A549 treated with ZK216348 at 1 μM for 4 hours (cell line): ENCODE measurements around the gene ZNF280C. TPM values are rescaled to one million over a fixed set of nuclear protein-coding genes. Genes with fewer than 3 reads are reported as not detected.

ENCODE experiments used
- total RNA-seq: library from RNA; stranded (reverse); fragments of 200-300 nt; extraction: Qiagen RNA extraction; gene quantifications from 5 replicates; pipeline ENCODE4 v1.2.3, GENCODE V29; 2022; ENCODE audit warnings: low read depth

ZNF280C gene, protein sequence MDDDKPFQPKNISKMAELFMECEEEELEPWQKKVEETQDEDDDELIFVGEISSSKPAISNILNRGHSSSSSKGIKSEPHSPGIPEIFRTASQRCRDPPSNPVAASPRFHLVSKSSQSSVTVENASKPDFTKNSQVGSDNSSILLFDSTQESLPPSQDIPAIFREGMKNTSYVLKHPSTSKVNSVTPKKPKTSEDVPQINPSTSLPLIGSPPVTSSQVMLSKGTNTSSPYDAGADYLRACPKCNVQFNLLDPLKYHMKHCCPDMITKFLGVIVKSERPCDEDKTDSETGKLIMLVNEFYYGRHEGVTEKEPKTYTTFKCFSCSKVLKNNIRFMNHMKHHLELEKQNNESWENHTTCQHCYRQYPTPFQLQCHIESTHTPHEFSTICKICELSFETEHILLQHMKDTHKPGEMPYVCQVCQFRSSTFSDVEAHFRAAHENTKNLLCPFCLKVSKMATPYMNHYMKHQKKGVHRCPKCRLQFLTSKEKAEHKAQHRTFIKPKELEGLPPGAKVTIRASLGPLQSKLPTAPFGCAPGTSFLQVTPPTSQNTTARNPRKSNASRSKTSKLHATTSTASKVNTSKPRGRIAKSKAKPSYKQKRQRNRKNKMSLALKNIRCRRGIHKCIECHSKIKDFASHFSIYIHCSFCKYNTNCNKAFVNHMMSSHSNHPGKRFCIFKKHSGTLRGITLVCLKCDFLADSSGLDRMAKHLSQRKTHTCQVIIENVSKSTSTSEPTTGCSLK
- total RNA-seq: 2.3 to 3.7 TPM (median 2.7 TPM) in 5 replicates

DNA sequence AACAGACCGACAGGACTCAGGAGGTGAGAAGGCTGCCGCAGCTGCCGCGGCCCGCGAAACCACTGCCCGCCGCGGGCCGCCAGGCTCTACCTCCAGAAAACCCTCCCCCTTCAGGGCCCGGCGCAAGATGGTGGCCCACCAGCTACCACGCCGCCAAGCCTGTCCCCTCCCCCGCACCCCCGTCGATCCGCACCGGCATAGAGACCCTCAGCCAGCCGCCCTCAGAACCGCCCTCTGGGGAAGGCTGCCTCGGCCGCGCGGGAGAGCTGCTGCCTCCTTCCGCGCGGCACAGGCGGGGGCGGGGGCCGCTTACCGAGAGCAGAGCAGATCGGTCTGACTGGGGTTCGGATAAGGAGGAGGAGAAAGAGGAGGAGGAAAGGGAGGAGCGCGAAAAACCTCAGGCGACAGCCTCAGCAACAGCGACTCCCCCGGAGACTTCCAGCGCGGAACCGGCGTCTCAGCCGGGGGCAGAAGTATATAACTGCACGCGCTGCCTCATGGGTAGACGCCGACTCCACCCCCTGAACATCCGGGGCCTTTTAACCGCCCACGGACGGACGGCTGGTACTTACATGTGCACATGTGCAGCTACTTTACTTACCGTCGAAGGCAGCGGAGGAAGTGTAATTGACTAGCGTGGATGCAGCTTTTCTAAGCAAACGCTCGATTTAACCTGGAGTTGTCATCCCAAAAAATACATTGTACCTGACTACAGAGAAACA is at the start of gene ZNF280C:
Gene ZNF280C (minus strand): TSS at position 451 of the 722 bp plus-strand sequence. CDS start 8,450 bp downstream, outside the sequence.

DNA sequence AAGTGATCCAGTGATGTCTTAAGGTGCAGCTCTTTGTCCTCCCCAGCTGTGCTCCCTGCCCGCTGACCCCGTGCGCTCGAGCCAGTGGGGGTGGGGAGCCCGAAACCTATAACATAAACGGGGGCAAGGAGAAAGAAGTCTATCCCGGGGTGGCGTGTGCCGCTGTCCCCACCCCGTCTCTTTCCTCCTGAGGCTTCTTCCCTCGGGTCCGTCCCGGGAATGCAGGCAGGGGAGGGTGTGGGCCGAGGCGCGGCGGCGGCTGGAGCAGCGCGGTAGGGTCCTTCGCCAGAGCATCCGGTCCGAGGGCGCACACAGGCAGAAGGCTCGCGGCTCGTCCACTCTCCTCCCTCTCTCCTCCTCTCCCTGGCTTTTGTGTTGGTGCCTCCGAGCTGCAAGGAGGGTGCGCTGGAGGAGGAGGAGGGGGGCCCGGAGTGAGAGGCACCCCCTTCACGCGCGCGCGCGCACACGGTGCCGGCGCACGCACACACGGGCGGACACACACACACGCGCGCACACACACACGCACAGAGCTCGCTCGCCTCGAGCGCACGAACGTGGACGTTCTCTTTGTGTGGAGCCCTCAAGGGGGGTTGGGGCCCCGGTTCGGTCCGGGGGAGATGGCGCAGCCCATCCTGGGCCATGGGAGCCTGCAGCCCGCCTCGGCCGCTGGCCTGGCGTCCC is 97.1 kb downstream of the ZNF280C start, which contains the start of gene RAB33A:
Gene RAB33A (plus strand): TSS at position 517 of the 681 bp plus-strand sequence. CDS start 101 bp downstream, at position 618.

DNA sequence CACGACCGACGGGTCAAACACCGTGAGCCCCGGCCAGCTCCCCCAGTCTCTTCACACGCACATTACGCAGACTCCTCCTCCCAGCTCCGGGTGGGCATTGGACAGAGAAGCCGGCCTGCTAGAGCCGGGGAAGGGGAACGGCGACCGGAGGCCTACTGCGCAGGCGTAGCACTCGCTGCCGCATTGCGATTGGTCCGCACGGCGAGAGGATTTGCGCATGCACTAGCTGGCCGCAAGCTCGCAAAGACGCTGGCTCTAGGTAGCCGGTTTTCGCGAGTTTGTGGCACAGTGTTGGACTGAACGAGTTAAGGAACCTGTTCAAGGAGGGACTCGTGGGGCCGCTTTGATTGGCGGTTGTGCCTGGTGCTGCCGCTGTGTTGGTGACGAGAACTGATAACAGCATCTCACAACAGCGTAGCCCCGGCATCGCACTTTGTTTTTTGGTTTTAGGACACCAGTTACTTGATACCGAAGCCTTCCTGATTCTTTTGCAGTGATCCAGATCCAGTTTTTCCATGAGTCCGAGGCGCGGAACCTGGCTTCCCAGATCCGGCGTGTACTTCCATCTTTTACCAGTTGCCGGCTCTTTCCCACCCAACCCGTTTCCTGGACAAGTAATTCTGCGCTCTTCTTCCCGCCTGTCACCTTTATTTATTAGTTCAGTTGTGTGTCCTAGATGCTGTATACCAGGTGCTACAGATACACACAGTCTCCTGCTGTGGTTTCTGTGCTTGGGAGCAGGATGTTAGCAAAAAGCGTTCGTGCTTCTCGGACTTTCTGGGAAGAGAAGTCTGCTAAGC is 102.8 kb downstream of the ZNF280C start, which contains the start of gene AIFM1:
Gene AIFM1 (minus strand): TSS at position 139 of the 800 bp plus-strand sequence. CDS start 185 bp downstream, outside the sequence.

Other genes with a start within 250 kb of the ZNF280C start
- gene ELF4, start 158.4 kb downstream of the ZNF280C start, total RNA-seq: 25.9 to 33.4 TPM (median 28.5 TPM) in 5 replicates
- gene AIFM1, start 103.1 kb downstream of the ZNF280C start, total RNA-seq: 66.3 to 76.8 TPM (median 70.8 TPM) in 5 replicates
- gene RAB33A, start 96.9 kb downstream of the ZNF280C start, total RNA-seq: 0.19 to 0.66 TPM (median 0.23 TPM) in 4 of 5 replicates, not detected in the other
- 16.3 to 23.2 TPM (median 18.7 TPM) in 5 replicates for gene SLC25A14, start 71.0 kb upstream of the ZNF280C start, total RNA-seq
- gene GPR119, start 116.8 kb upstream of the ZNF280C start, total RNA-seq: not detected in 5 replicates
- 29.3 to 37.8 TPM (median 30.7 TPM) in 5 replicates for gene RBMX2, start 133.1 kb upstream of the ZNF280C start, total RNA-seq